Endothelial cell of umbilical vein (primary cell): ENCODE measurements around the gene ATG7. TPM values are rescaled to one million over a fixed set of nuclear protein-coding genes. Genes with fewer than 3 reads are reported as not detected.
"Not testable (repeated sequence)": the region's sequence is repeated elsewhere in the genome, so short reads cannot be mapped to it uniquely, and the experiment has no call there.

Experiments
- BruUV-seq: library from RNA; stranded (reverse); fragments of 400-500 nt; replicated peaks from 2 replicates; lab custom pipeline; 2021; lab: Mats Ljungman, UMichigan
- CTCF ChIA-PET: fragments of 300-600, 350-600 bp; sonication (Branson Sonifier 250); formaldehyde crosslinking; loops from one replicate; lab custom pipeline; 2021; ENCODE audit warnings: antibody characterized with exemption, inconsistent platforms; lab: Charles Lee
- POLR2A ChIA-PET: fragments of 300-600, 350-600 bp; sonication (Branson Sonifier 250); formaldehyde crosslinking; loops from one replicate; lab custom pipeline; 2021; ENCODE audit warnings: antibody characterized with exemption, inconsistent platforms; lab: Charles Lee
- DNase-seq: peaks from one replicate; pipeline ENCODE4 v3.0.0-alpha.2; 2011; ENCODE audit warnings: low read depth, low spot score
- FAIRE-seq: peaks from 2 replicates; lab custom pipeline; 2011; peaks lifted over from hg19 to GRCh38; lab: Jason Lieb, UNC
- H2AFZ ChIP-seq: 2 replicates; pipeline ENCODE4 v1.6.0; 2012; ENCODE audit warnings: low read depth, low read length, control low read depth, inconsistent platforms
- H3K27ac ChIP-seq: 2 replicates; pipeline ENCODE4 v1.5.1; 2011; ENCODE audit warnings: low read depth, mild to moderate bottlenecking, control low read depth, low read length, moderate library complexity; ENCODE audit not compliant: insufficient read depth
- H3K27me3 ChIP-seq, 2 experiments: 2 replicates each; pipeline versions ENCODE4 v1.6.0 to v1.6.1; 2011; ENCODE audit warnings: low read length in 2 of 2, mixed read lengths in 1 of 2; ENCODE audit not compliant: control insufficient read depth in 2 of 2, insufficient read depth in 2 of 2
- H3K36me3 ChIP-seq, 2 experiments: 2 replicates in 1 of 2; 3 replicates in 1 of 2; pipeline ENCODE4 v1.5.1; 2011; ENCODE audit warnings: low read length in 2 of 2, mild to moderate bottlenecking in 1 of 2, moderate library complexity in 1 of 2; ENCODE audit not compliant: control insufficient read depth in 2 of 2, insufficient read depth in 2 of 2; ENCODE audit errors: extremely low read depth in 1 of 2
- H3K4me1 ChIP-seq: 3 replicates; pipeline ENCODE4 v1.5.1; 2011; ENCODE audit warnings: mild to moderate bottlenecking, low read length; ENCODE audit not compliant: control insufficient read depth, insufficient read depth; ENCODE audit errors: extremely low read depth
- H3K4me2 ChIP-seq: 2 replicates; pipeline ENCODE4 v1.6.1; 2011; ENCODE audit warnings: low read length, control low read depth, mixed read lengths; ENCODE audit not compliant: insufficient read depth
- H3K4me3 ChIP-seq, 3 experiments: fragments of 200-600 bp in 1 of 3; sonication (generic), shearing (Covaris generic) in 1 of 3; replicated peaks in 1 of 3; 2 replicates each; pipeline ENCODE4 v1.5.1; 2011 to 2016; ENCODE audit warnings: control low read depth in 3 of 3, low read length in 3 of 3, mild to moderate bottlenecking in 2 of 3, inconsistent platforms in 1 of 3, low read depth in 1 of 3, moderate library complexity in 1 of 3; ENCODE audit not compliant: insufficient read depth in 1 of 3
- H3K79me2 ChIP-seq: 2 replicates; pipeline ENCODE4 v1.6.0; 2012; ENCODE audit warnings: low read length, inconsistent platforms; ENCODE audit not compliant: control insufficient read depth, insufficient read depth
- H3K9ac ChIP-seq: replicated peaks from 2 replicates; pipeline ENCODE3; 2011; ENCODE audit warnings: low read length, control low read depth; ENCODE audit not compliant: insufficient read depth; ENCODE audit errors: extremely low read depth
- H3K9me1 ChIP-seq: replicated peaks from 3 replicates; pipeline ENCODE4 v1.6.0; 2011; ENCODE audit warnings: mild to moderate bottlenecking, low read length; ENCODE audit not compliant: control insufficient read depth, insufficient read depth; ENCODE audit errors: extremely low read depth
- H3K9me3 ChIP-seq: replicated peaks from 2 replicates; pipeline ENCODE4 v1.5.1; 2012; ENCODE audit warnings: low read length, inconsistent platforms; ENCODE audit not compliant: control insufficient read depth, insufficient read depth
- H4K20me1 ChIP-seq: replicated peaks from 2 replicates; pipeline ENCODE3; 2011; ENCODE audit warnings: mild to moderate bottlenecking, low read length; ENCODE audit not compliant: control insufficient read depth, insufficient read depth; ENCODE audit errors: extremely low read depth
- CTCF ChIP-seq, 2 donors: IDR thresholded peaks; 1 replicate in 1 of 2; 2 replicates in 1 of 2; pipeline ENCODE4 v1.5.1; 2011; ENCODE audit warnings: low read length in 2 of 2, mild to moderate bottlenecking in 2 of 2, moderate library complexity in 2 of 2, control low read depth in 1 of 2, inconsistent platforms in 1 of 2, low read depth in 1 of 2; ENCODE audit not compliant: insufficient read depth in 1 of 2; ENCODE audit errors: extremely low read depth in 1 of 2
- EZH2 ChIP-seq: IDR thresholded peaks from 2 replicates; pipeline ENCODE4 v1.6.1; 2012; ENCODE audit warnings: borderline replicate concordance, low read depth, mild to moderate bottlenecking, moderate library complexity, low read length, inconsistent platforms; ENCODE audit not compliant: severe bottlenecking
- FOS ChIP-seq: IDR thresholded peaks from 2 replicates; pipeline ENCODE4 v1.6.1; 2011; ENCODE audit warnings: mild to moderate bottlenecking, low read length, moderate library complexity, borderline replicate concordance; ENCODE audit not compliant: insufficient read depth
- GATA2 ChIP-seq: IDR thresholded peaks from 2 replicates; pipeline ENCODE4 v1.7.0; 2011; ENCODE audit warnings: low read depth, mild to moderate bottlenecking, moderate library complexity, mixed read lengths, low read length; ENCODE audit not compliant: insufficient read length, insufficient read depth
- JUN ChIP-seq: IDR thresholded peaks from 2 replicates; pipeline ENCODE4 v1.6.1; 2011; ENCODE audit warnings: borderline replicate concordance, low read depth; ENCODE audit not compliant: insufficient read length, insufficient read depth
- MYC ChIP-seq: IDR thresholded peaks from one replicate; pipeline ENCODE4 v1.6.1; 2011; ENCODE audit warnings: mild to moderate bottlenecking, low read depth, low read length
- POLR2A ChIP-seq: IDR thresholded peaks from 2 replicates; pipeline ENCODE4 v1.6.1; 2012; ENCODE audit warnings: low read depth, mild to moderate bottlenecking, control low read depth, low read length
- POLR2AphosphoS5 ChIP-seq: IDR thresholded peaks from 2 replicates; pipeline ENCODE4 v1.6.1; 2012; ENCODE audit warnings: low read depth, mild to moderate bottlenecking, control low read depth, low read length, moderate library complexity; ENCODE audit not compliant: insufficient read depth
- dilution Hi-C: fragments of 300-500 bp; cut with MboI; formaldehyde crosslinking; loops from one replicate; pipeline ENCODE4 v1.15.0; 2019; ENCODE audit warnings: low sequenced_read_pairs; ENCODE audit not compliant: extremely low pct_ligation_motif_present
- intact Hi-C: fragments of 100-400 bp; cut with micrococcal nuclease; formaldehyde crosslinking; loops from one replicate; pipeline ENCODE4 v1.10.0; 2022
- polyA plus RNA-seq, 4 experiments: library from polyadenylated mRNA; depleted of rRNA in 3 of 4; stranded (reverse) in 3 of 4; unstranded in 1 of 4; fragments of >200 nt; gene quantifications; 2 replicates each; pipeline versions ENCODE4 v1.2.1 to v1.2.3, GENCODE V29; 2011 to 2012; ENCODE audit warnings: missing spikeins in 1 of 4
- total RNA-seq: library from RNA; stranded (reverse); gene quantifications from 2 replicates; pipeline ENCODE4 v1.2.3, GENCODE V29; 2021
- TF ChIP-seq, protein P1 (sequence below): IDR thresholded peaks from 2 replicates; pipeline ENCODE4 v1.6.1; 2011; ENCODE audit not compliant: insufficient read depth, insufficient read length

Gene ATG7
- total and polyA plus RNA-seq, 2 donors (not counting 3 experiments of a cell fraction or from before 2014, with no cell fraction given): 30.8 to 48.3 TPM

- Histone ChIP-seq H3K9me3 (no peaks in the 10 kb centered on the region), H3K9ac (no peak overlapping the region), H3K79me2 (no peaks in the 10 kb centered on the region), H3K4me2 (peak overlapping the region; percentile 82), H3K27ac (peak overlapping the region; percentile 87), H3K4me1 (peaks cover 44% of the 10 kb centered on the region), H3K4me3 (no peak overlapping the region), H3K36me3 (no peaks in the 10 kb centered on the region), H3K27me3 (no peaks in the 10 kb centered on the region), H3K9me1 (no peaks in the 10 kb centered on the region), H4K20me1 (no peaks in the 10 kb centered on the region), H2AFZ (no peak overlapping the region)
- TF ChIP-seq JUN (no peak), EZH2 (no peak), FOS (no peak), GATA2 (no peak), MYC (no peak), POLR2A (no peak), CTCF (IDR thresholded peaks at IDR 0.05; ENCODE audit: extremely low read depth in 1 of 2, insufficient read depth in 1 of 2, low read depth in 1 of 2, low read length in 2 of 2) (no peak), POLR2AphosphoS5 (no peak)
- TF ChIP-seq, protein P1, sequence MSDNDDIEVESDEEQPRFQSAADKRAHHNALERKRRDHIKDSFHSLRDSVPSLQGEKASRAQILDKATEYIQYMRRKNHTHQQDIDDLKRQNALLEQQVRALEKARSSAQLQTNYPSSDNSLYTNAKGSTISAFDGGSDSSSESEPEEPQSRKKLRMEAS: no peak
- dilution Hi-C loops: no loop called here
- intact Hi-C loops: no loop called here
- DNase-seq (no peak), FAIRE-seq (no peak)
- POLR2A ChIA-PET: no interaction called here
- CTCF ChIA-PET: interaction anchor here (1.2 to 2.8 kb wide), 3 partner anchors 12 to 131 kb away, joined by 4 to 14 read pairs (median 8); no protein-coding TSS in a partner anchor
- no TSS peak for BruUV-seq
Observed at GRCh38 chr3:11510356-11510755, 238.2 kb downstream of the ATG7 start.

GRCh38 chr3:11511606-11512005, 239.4 kb downstream of the ATG7 start:
- dilution Hi-C loops, DNase-seq, FAIRE-seq, H3K9me3 ChIP-seq, H3K9me1 ChIP-seq, H3K27me3 ChIP-seq, POLR2A ChIA-PET, H3K27ac ChIP-seq, BruUV-seq, CTCF ChIA-PET, H3K36me3 ChIP-seq, H4K20me1 ChIP-seq, intact Hi-C loops, H3K4me2 ChIP-seq, H3K4me3 ChIP-seq, H3K79me2 ChIP-seq, H3K9ac ChIP-seq, H2AFZ ChIP-seq: not testable (repeated sequence)
- H3K4me1 ChIP-seq: peaks cover 44% of the 10 kb centered on the region
